ENCODE data around the gene MSH3. TPM values are rescaled to one million over a fixed set of nuclear protein-coding genes. Genes with fewer than 3 reads are reported as not detected.
A peak's percentile ranks its signal among the peaks of the same experiment; 100 is the strongest.

MSH3 gene
- 11.9 and 12.7 TPM in 2 replicates for polyA plus RNA-seq (2014; cell fraction: cytosol; rRNA removed)
- 5.7 and 6.8 TPM in 2 replicates for polyA plus RNA-seq (2014; cell fraction: nucleus; rRNA removed)

- peak; percentile 96 for DNase-seq (ENCODE audit: low spot score)
Measured at GRCh38 chr5:80654391-80655230, at the start of gene MSH3, which contains the start of gene DHFR. Gene MSH3 (plus strand): TSS chr5:80654652. CDS start chr5:80654728, 76 bp downstream. Gene DHFR (minus strand): TSS chr5:80654983. CDS start chr5:80654489, 494 bp downstream.

GRCh38 chr5:80607343-80607742 is 47.1 kb upstream of the MSH3 start:
- DNase-seq (ENCODE audit: low spot score), result no peak

- DNase-seq (ENCODE audit: low spot score), result no peak
Measured at GRCh38 chr5:80607832-80608231, 46.6 kb upstream of the MSH3 start.

GRCh38 chr5:80608731-80609130 is 45.7 kb upstream of the MSH3 start:
- DNase-seq (ENCODE audit: low spot score), result no peak

DNA sequence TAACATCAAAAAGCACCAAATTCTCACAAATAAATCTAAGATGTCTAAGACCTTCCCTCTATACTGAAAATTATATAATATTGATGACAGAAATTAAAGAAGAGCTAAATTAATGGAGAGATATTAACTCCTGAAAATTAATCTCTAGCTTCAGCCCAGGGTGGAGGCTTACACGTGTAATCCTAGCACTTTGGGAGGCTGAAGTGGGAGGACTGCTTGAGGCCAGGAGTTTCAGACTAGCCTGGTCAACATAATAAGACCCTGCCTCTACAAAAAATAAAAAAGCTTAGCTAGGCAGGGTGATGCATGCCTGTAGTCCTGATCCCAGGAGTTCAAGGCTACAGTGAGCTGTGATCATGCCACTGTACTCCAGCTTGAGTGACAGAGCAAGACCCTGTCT is 44.8 kb upstream of the MSH3 start:
- no peak for DNase-seq (ENCODE audit: low spot score)

GRCh38 chr5:80615266-80615914 is 39.1 kb upstream of the MSH3 start:
- DNase-seq (ENCODE audit: low spot score), result no peak

GRCh38 chr5:80618438-80618837 is 36.0 kb upstream of the MSH3 start:
- no peak for DNase-seq (ENCODE audit: low spot score)

DNA sequence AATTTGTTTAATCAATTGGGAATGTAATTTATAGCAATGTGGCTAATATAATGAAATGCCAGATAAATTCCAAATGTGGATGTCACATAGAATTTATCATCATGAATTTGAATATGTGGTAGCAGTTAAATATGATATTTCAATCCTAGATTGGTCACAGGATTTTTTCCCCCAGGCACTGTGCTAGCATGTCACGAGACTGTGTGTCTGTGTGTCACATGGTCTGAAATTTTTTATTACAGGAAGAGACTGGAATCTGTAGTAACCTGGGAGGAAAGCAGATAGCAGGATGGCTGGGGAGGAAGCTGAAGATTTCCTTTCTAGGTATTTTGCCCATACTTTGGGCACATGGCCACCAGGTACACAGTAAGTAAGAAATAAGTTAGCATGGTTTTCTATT is 35.4 kb upstream of the MSH3 start:
- DNase-seq (ENCODE audit: low spot score), result no peak

DNA sequence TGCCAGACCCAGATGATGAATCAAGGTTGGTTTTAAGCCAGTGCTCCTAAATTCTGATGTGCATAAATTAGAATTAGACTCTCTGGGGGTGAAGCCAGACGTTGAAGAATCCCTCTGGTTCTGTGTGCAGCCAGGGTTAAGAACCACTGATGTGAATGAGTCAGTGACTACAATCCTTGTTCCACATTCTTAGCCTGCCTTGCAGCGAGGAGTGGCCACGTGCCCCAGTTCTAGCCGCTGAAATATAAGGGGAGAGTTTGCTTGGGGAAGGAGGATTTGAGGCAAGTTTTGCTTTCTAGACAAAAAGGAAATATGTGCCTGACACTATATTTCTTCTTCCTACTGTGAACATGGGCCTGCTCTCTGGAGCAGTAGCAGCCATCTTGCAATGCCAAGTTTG is 34.2 kb upstream of the MSH3 start:
- DNase-seq (ENCODE audit: low spot score), result no peak

DNA sequence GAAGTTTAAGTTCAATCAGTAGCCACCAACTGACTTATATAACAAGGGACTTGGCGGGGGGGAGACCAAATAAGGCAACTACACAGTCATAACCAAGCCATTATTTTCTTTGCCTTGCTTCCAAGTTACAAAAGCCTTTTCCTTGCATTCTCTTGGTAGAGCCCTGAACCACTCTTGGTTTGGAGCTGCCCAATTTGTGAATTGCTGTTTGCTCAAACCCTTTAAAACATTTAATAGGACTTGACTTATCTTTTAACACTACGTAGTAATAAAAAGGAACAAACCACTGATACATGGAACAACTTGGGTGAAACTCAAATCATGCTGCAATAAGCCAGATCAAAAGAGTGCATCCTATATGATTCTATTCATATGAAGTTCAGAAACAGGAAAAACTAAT is 31.7 kb upstream of the MSH3 start:
- no peak for DNase-seq (ENCODE audit: low spot score)

DNA sequence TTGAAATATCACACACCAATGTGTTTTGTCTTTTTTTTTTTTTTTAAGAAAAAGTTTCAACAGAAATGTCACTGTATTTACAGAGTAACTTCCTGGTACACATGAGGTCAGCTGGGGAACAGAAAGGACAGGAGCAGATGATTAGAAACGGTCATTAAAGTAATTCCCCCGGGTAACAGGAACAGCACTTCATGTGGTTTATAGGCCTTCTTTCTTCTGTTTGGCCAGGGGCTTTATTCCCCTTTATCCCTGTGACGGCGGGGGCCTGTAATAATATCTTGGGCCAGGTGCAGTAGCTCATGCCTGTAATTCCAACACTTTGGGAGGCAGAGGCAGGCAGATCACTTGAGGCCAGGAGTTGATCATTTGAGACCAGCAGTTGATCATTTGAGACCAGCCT is 30.5 kb upstream of the MSH3 start:
- no peak for DNase-seq (ENCODE audit: low spot score)

- no peak for DNase-seq (ENCODE audit: low spot score)
Measured at GRCh38 chr5:80625230-80625629, 29.2 kb upstream of the MSH3 start.

GRCh38 chr5:80629281-80629680 is 25.2 kb upstream of the MSH3 start:
- DNase-seq (ENCODE audit: low spot score), result no peak

GRCh38 chr5:80631278-80632259 is 22.9 kb upstream of the MSH3 start:
- DNase-seq (ENCODE audit: low spot score), result no peak

GRCh38 chr5:80632700-80633099 is 21.8 kb upstream of the MSH3 start:
- no peak for DNase-seq (ENCODE audit: low spot score)

DNA sequence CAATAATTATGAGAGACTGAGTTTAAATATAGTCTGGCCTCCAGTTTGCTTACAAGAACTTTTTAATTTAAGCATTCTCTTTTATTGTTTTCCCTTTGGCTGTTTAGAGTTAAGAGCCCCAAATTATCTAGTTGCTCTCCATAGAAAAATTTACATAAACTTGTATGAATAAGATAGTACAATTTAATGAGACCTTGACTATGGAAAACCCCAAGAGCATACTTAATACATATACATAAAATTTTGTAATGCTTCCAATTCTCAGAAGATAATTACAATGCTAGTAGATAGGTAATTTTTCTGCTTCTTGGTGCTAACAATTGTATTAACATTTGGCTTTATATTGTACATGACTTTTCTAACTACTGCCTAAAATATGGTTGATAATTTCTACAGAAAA is 20.3 kb upstream of the MSH3 start:
- DNase-seq (ENCODE audit: low spot score), result no peak

DNA sequence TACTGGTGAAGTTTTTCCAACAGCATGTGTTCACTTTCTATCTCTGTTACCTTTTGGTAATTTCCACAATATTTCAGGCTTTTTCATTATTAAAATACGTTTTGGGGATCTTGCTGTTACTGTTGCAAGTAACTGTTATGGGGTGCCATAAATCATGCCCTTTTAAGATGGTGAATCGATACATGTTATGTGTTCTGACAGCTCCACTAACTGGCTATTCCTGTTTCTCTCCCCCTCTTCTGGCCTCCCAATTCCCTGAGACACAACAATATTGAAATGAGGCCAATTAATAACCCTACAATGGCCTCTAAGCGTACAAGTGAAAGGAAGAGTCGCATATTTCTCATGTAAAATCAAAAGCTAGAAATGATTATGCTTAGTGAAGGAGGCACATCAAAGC is 13.1 kb upstream of the MSH3 start:
- DNase-seq (ENCODE audit: low spot score), result no peak

DNA sequence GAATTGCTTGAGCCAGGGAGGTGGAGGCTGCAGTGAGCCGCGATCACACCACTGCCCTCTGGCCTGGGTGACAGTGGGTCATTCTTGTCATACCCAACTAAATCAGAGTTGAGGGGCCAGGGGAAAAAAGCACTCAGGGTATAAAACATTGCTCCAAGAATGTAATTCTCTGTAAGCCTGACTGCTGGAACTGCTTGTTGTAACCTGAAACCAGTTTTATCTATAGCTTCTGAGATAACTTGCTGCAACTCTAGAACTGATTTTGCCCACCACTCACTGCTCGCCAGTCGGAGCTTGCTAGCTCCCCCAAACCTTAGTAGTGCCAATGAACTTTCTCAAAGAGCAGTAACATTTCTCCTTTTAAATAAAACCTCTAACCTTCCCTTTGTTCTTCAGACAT is 9.6 kb upstream of the MSH3 start:
- no peak for DNase-seq (ENCODE audit: low spot score)

GRCh38 chr5:80646926-80647325 is 7.5 kb upstream of the MSH3 start:
- DNase-seq (ENCODE audit: low spot score), result no peak

GRCh38 chr5:80653502-80653901 is 950 bp upstream of the MSH3 start:
- peak; percentile 11 for DNase-seq (ENCODE audit: low spot score)

- DNase-seq (ENCODE audit: low spot score), result peak; percentile 46
Measured at GRCh38 chr5:80654054-80654390, 430 bp upstream of the MSH3 start.
